GM18499 (cell line): ENCODE measurements around the gene ALG2.

Experiments
- ATAC-seq: cut with Tn5 transposase; IDR thresholded peaks from one replicate; pipeline ENCODE4 v1.9.1; 2021; ENCODE audit warnings: moderate number of reproducible peaks; ENCODE audit not compliant: insufficient read depth, unreplicated experiment

Gene ALG2

DNA sequence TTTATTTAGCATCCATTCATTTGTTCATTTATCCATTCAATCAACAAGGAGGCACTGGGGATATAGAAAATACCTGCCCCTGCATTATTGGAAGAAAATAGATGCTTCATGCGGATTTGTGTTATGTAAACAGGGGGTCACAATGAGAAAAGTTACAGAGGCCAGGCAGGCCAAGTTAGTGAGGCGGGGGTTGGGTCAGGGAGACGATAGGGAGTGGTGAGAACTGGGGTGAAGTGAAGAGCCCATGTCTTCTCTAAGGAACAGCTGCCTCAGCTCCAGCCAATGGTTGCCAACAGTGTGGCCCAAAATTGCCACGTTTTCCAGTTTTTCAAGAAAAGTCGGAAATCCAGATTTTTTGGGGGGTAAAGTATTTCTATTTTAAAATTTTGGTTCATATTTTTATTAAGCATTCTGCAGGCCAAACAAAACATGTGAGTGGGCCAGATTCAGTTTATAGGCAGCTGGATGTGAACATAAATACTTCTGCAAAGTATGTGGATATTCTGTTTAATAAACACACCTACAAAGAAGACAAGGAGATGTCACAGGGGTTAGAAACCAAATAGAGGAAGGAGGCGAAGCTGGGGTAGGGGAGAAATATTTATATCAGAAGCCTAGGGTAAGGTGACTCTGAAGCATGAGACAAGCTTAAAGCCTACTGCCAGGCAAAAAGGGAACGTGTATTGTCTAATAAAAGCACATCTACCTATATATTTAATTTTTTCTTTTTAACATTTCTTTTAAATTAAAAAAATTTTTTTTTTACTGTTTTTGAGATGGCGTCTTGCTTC lies 44.0 kb downstream of the ALG2 start:
- ATAC-seq: no peak

GRCh38 chr9:99176527-99177013 lies 45.2 kb downstream of the ALG2 start:
- ATAC-seq: no peak

GRCh38 chr9:99173570-99174504 lies 47.9 kb downstream of the ALG2 start:
- no peak for ATAC-seq

DNA sequence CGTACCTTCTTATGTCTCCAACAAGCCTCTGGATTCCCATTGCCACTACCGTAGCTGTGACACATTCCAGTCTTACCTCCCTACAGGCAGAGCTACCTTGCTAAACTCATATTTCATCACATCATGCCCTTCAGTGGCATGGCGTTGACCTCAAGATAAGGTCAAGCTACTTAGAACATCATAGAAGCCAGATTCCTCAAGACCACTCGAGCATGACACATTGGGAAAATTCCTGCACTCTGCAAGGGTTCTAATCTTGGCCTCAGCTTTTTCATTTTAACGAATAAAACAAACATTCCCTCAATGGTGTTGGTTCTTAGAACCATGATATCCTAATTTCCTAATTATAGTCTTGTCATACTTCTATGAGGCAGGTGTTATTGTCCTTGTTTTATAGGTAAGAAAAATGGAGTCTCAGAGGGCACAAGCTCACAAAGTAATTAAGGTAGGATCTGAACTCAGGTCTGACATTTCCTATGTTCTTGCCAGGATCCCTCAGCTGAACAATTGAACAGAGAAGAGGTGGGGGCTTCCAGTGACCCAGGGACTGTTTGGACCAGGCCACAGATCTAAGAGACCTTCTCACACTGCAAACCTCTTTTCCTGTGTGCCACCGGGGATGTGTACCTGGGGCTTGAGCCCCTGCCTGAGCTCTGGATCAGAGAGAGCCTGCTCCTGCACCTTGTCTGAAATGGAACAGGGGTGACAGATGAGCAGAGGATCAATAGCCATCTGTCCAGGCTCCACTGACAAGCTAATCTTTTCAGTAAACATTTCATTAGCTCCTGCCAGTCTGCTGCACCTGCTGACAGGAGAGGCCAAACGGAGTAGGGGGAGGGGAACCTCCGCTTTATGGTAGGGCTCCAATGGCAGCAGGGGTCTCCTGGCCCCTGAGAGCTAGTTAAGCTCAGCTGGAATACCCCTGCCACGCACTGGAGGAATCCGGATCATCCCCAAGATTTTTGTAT lies 49.3 kb downstream of the ALG2 start:
- ATAC-seq: no peak

- no peak for ATAC-seq
These were observed 50.3 kb downstream of the ALG2 start for GRCh38 chr9:99171225-99172123.

DNA sequence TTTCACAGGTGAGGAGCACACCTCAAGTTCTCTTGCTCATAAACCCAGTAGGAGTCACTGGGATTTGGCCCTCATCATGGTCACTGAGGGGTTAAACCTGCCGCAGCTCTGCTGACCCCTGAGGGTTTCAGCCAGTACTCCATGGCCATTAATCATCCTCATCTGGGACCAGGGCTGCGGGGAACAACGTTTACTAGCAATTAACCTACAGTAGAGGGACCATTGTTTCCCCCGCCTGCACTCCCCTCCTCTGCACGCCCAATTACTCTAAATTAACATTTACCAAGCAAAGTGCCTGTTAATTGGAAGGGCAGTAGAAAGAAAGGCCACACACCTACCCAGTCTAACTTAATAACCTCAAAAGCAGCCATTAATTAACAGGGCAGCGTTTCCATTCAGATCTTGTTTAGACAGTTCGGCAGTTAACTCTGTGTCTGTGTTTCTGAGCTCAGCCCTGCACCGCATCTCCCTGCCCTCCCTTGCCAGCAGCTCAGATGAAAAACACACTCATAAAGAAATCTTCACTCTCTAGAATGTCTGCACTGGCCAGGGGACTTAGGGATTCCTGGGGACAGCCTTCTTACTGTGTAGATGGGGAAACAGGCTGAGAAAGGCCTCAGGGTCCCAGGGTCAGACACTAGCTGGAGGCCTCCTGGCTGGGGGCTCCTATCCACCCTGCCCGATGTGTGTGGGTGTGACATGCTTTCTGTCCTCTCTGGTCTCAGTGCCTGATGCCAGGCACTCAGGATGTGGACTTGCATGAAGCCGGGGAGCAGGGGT lies 51.6 kb downstream of the ALG2 start:
- no peak for ATAC-seq

DNA sequence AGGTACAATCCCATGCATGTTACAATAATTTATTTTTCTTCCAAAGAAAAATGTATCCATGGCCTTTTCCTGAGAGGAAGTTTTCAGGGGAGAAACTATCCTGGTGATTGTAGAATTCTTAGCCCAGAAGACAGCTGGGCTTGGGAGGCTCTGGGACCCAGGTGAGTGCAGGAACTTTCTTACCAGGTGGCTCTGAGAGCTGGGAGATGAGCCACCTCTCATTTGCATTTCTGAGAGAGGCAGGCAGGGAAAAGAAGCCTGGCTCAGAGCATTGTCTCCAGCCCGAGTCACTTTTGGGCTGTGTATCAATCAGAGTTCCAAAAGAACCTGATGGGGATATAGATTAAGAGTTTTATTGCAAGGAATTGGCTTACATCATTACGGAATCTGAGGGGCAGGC lies 52.7 kb downstream of the ALG2 start:
- ATAC-seq: no peak

GRCh38 chr9:99167694-99168093 lies 54.0 kb downstream of the ALG2 start:
- no peak for ATAC-seq

DNA sequence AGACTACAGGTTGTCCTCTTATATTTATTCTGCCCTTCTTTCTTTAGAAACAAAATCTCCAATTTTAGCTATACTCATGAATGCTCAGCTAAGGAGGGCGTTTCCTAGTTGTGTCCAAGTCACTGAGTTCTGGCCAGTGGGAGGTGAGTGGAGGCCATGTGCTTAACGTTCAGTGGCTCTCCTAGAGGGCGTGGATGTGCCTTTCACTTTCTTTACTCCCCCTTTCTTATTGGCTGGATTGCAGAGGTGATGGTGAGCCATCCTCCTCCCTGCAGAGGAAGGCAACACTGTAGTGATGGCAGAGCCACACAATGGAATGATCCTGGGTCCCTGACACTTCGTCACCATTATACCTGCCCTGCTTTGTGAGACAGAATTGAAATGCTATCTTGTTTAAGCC lies 54.6 kb downstream of the ALG2 start:
- no peak for ATAC-seq
